WTC11 (cell line): ENCODE measurements around the gene YPEL1. TPM values are rescaled to one million over a fixed set of nuclear protein-coding genes. Genes with fewer than 3 reads are reported as not detected.
"Not testable (repeated sequence)": the region's sequence is repeated elsewhere in the genome, so short reads cannot be mapped to it uniquely, and the experiment has no call there.

Experiments
- ATAC-seq: fragments of 200-7000 bp; cut with Tn5 transposase; 2 replicates; pipeline ENCODE4 v1.10.0; 2021; ENCODE audit warnings: mild to moderate bottlenecking, moderate library complexity
- CTCF ChIA-PET: fragments of 300-600 bp; sonication (Branson Sonifier 250); formaldehyde crosslinking; loops from one replicate; lab custom pipeline; 2021; ENCODE audit warnings: antibody characterized with exemption; lab: Charles Lee
- POLR2A ChIA-PET: fragments of 350-600 bp; sonication (Branson Sonifier 250); formaldehyde crosslinking; loops from one replicate; lab custom pipeline; 2021; ENCODE audit warnings: antibody characterized with exemption; lab: Charles Lee
- DNase-seq: peaks from one replicate; pipeline ENCODE4 v3.0.0; 2021; ENCODE audit warnings: low spot score
- H3K27ac Mint-ChIP-seq: 2 replicates; pipeline ENCODE4 v1.8.0; 2021; ENCODE audit warnings: mixed read lengths
- H3K27me3 Mint-ChIP-seq: 2 replicates; pipeline ENCODE4 v1.8.0; 2021; ENCODE audit warnings: low read depth, mild to moderate bottlenecking, moderate library complexity, mixed read lengths
- H3K36me3 Mint-ChIP-seq: 2 replicates; pipeline ENCODE4 v1.8.0; 2021; ENCODE audit warnings: mixed read lengths
- H3K4me1 Mint-ChIP-seq: 2 replicates; pipeline ENCODE4 v1.8.0; 2022; ENCODE audit warnings: mixed read lengths
- H3K4me3 Mint-ChIP-seq: 2 replicates; pipeline ENCODE4 v1.8.0; 2021; ENCODE audit warnings: mild to moderate bottlenecking, moderate library complexity, mixed read lengths
- H3K9me3 Mint-ChIP-seq: 2 replicates; pipeline ENCODE4 v1.8.0; 2021; ENCODE audit warnings: mixed read lengths
- ARID4B ChIP-seq: sonication (generic); formaldehyde crosslinking; IDR thresholded peaks from 2 replicates; pipeline ENCODE4 v1.8.0; 2023; ENCODE audit warnings: missing genetic modification reagents, mild to moderate bottlenecking, borderline replicate concordance
- CBFB ChIP-seq: sonication (generic); formaldehyde crosslinking; IDR thresholded peaks from 2 replicates; pipeline ENCODE4 v1.8.1; 2022; ENCODE audit warnings: mild to moderate bottlenecking, low read depth, missing genetic modification reagents
- CDX4 ChIP-seq: fragments of 250-450 bp; sonication (Bioruptor Pico); IDR thresholded peaks from 2 replicates; pipeline ENCODE4 v1.9.0; 2021; ENCODE audit warnings: moderate library complexity, mild to moderate bottlenecking, inconsistent platforms, borderline replicate concordance
- E2F5 ChIP-seq: sonication (generic); formaldehyde crosslinking; IDR thresholded peaks from 2 replicates; pipeline ENCODE4 v1.8.1; 2022; ENCODE audit warnings: mild to moderate bottlenecking, moderate library complexity, missing genetic modification reagents
- ELF4 ChIP-seq: sonication (generic); formaldehyde crosslinking; IDR thresholded peaks from 2 replicates; pipeline ENCODE4 v1.8.1; 2022; ENCODE audit warnings: low read depth, mild to moderate bottlenecking, moderate library complexity, missing genetic modification reagents
- ERG ChIP-seq: fragments of 250-450 bp; sonication (Bioruptor Pico); IDR thresholded peaks from 2 replicates; pipeline ENCODE4 v1.8.0; 2021; ENCODE audit warnings: mild to moderate bottlenecking
- ESRRA ChIP-seq: sonication (generic); formaldehyde crosslinking; IDR thresholded peaks from 2 replicates; pipeline ENCODE4 v1.8.1; 2022; ENCODE audit warnings: mild to moderate bottlenecking, missing genetic modification reagents, borderline replicate concordance
- GABPB1 ChIP-seq: sonication (generic); formaldehyde crosslinking; IDR thresholded peaks from 2 replicates; pipeline ENCODE4 v1.8.1; 2023; ENCODE audit warnings: mild to moderate bottlenecking, missing genetic modification reagents
- GRHL2 ChIP-seq: fragments of 250-450 bp; sonication (Bioruptor Pico); IDR thresholded peaks from 2 replicates; pipeline ENCODE4 v1.8.0; 2022; ENCODE audit warnings: mild to moderate bottlenecking, moderate library complexity; ENCODE audit not compliant: insufficient replicate concordance, severe bottlenecking
- IRF1 ChIP-seq: sonication (generic); formaldehyde crosslinking; IDR thresholded peaks from 2 replicates; pipeline ENCODE4 v1.8.0; 2023; ENCODE audit warnings: missing genetic modification reagents
- JUN ChIP-seq: sonication (generic); formaldehyde crosslinking; IDR thresholded peaks from 2 replicates; pipeline ENCODE4 v1.8.0; 2023; ENCODE audit warnings: mild to moderate bottlenecking, missing genetic modification reagents
- MXD4 ChIP-seq: fragments of 250-450 bp; sonication (Bioruptor Pico); IDR thresholded peaks from 2 replicates; pipeline ENCODE4 v1.8.0; 2021; ENCODE audit warnings: mild to moderate bottlenecking, moderate library complexity, borderline replicate concordance
- NFYB ChIP-seq: sonication (generic); formaldehyde crosslinking; conservative IDR thresholded peaks from 2 replicates; pipeline ENCODE4 v1.8.0; 2022; ENCODE audit warnings: low read depth, missing genetic modification reagents
- RELA ChIP-seq: sonication (generic); formaldehyde crosslinking; IDR thresholded peaks from 2 replicates; pipeline ENCODE4 v1.8.1; 2022; ENCODE audit warnings: missing genetic modification reagents, mild to moderate bottlenecking, borderline replicate concordance
- SMAD3 ChIP-seq: sonication (generic); formaldehyde crosslinking; IDR thresholded peaks from 2 replicates; pipeline ENCODE4 v1.8.0; 2022; ENCODE audit warnings: missing genetic modification reagents, mild to moderate bottlenecking, borderline replicate concordance
- TEAD1 ChIP-seq: sonication (generic); formaldehyde crosslinking; IDR thresholded peaks from 2 replicates; pipeline ENCODE4 v1.8.0; 2022; ENCODE audit warnings: mild to moderate bottlenecking, missing genetic modification reagents
- TEAD4 ChIP-seq: sonication (generic); formaldehyde crosslinking; IDR thresholded peaks from 2 replicates; pipeline ENCODE4 v1.8.0; 2022; ENCODE audit warnings: mild to moderate bottlenecking, missing genetic modification reagents
- ZMAT4 ChIP-seq: fragments of 250-450 bp; sonication (Bioruptor Pico); IDR thresholded peaks from 2 replicates; pipeline ENCODE4 v1.9.0; 2021; ENCODE audit warnings: mild to moderate bottlenecking
- ZNF416 ChIP-seq: fragments of 250-450 bp; sonication (Bioruptor Pico); IDR thresholded peaks from 2 replicates; pipeline ENCODE4 v1.9.0; 2021; ENCODE audit warnings: mild to moderate bottlenecking, inconsistent platforms
- total RNA-seq: library from RNA; stranded (reverse); gene quantifications from 3 replicates; pipeline ENCODE4 v1.2.3, GENCODE V29; 2021

The YPEL1 gene
- total RNA-seq, 1 experiment from 2014 or later, result 7.7 TPM

- TF ChIP-seq ARID4B (CRISPR knock-in tag), result no peak
Measured at GRCh38 chr22:21694394-21694793, 41.2 kb downstream of the YPEL1 start (continued).

GRCh38 chr22:21693999-21694341, 41.6 kb downstream of the YPEL1 start:
- DNase-seq (no peak), ATAC-seq (no peak)
- TF ChIP-seq ERG (no peak), ZNF416 (CRISPR knock-in tag) (no peak)
- no peaks in the 10 kb centered on the region for H3K9me3 Mint-ChIP-seq
- H3K4me1 Mint-ChIP-seq, result no peaks in the 10 kb centered on the region
- H3K4me3 Mint-ChIP-seq, result no peak overlapping the region
- POLR2A ChIA-PET, result no interaction called here
- CTCF ChIA-PET, result interaction anchor here (2.2 kb wide), 1 partner anchor 244 kb away, joined by 5 read pairs; no protein-coding TSS in a partner anchor
- peaks cover 17% of the 10 kb centered on the region for H3K36me3 Mint-ChIP-seq
- H3K27me3 Mint-ChIP-seq, result no peaks in the 10 kb centered on the region
- H3K27ac Mint-ChIP-seq, result no peak overlapping the region

GRCh38 chr22:21693333-21693998, 42.1 kb downstream of the YPEL1 start:
- no peaks in the 10 kb centered on the region for H3K9me3 Mint-ChIP-seq
- CTCF ChIA-PET, result interaction anchor here (1.0 to 2.2 kb wide), 2 partner anchors 244 to 258 kb away, joined by 3 to 5 read pairs; no protein-coding TSS in a partner anchor
- TF ChIP-seq IRF1 (CRISPR knock-in tag), result no peak
- no peak for TF ChIP-seq ELF4 (CRISPR knock-in tag)
- TF ChIP-seq MXD4 (CRISPR knock-in tag), result no peak
- TF ChIP-seq JUN (CRISPR knock-in tag), result no peak
- TF ChIP-seq ZMAT4, result no peak
- no peak for TF ChIP-seq TEAD4
- TF ChIP-seq NFYB, result no peak
- no peak for TF ChIP-seq GABPB1 (CRISPR knock-in tag)
- no peak for TF ChIP-seq RELA (CRISPR knock-in tag)
- TF ChIP-seq CDX4 (CRISPR knock-in tag), result no peak
- TF ChIP-seq CBFB (CRISPR knock-in tag), result no peak
- TF ChIP-seq SMAD3 (CRISPR knock-in tag), result no peak
- no peak for TF ChIP-seq GRHL2 (CRISPR knock-in tag)
- no peak for TF ChIP-seq E2F5 (CRISPR knock-in tag)
- TF ChIP-seq ESRRA, result no peak
- no peak for TF ChIP-seq TEAD1 (CRISPR knock-in tag)
- H3K36me3 Mint-ChIP-seq, result peaks cover 21% of the 10 kb centered on the region
- DNase-seq, result no peak
- H3K4me1 Mint-ChIP-seq, result no peaks in the 10 kb centered on the region
- no peak overlapping the region for H3K4me3 Mint-ChIP-seq
- ATAC-seq, result no peak
- H3K27me3 Mint-ChIP-seq, result no peaks in the 10 kb centered on the region
- H3K27ac Mint-ChIP-seq, result no peak overlapping the region
- POLR2A ChIA-PET, result no interaction called here

GRCh38 chr22:21692856-21693255, 42.7 kb downstream of the YPEL1 start:
- H3K4me1 Mint-ChIP-seq, H3K4me3 Mint-ChIP-seq, H3K27me3 Mint-ChIP-seq, ATAC-seq, DNase-seq, POLR2A ChIA-PET, H3K9me3 Mint-ChIP-seq, H3K27ac Mint-ChIP-seq: not testable (repeated sequence)
- peaks cover 18% of the 10 kb centered on the region for H3K36me3 Mint-ChIP-seq
- CTCF ChIA-PET, result interaction anchor here (1.0 kb wide), 1 partner anchor 259 kb away, joined by 3 read pairs; no protein-coding TSS in a partner anchor
